Activated CD8-positive, alpha-beta T cell treated with anti-CD3 and anti-CD28 coated beads for 36 hours (primary cell): ENCODE data around the gene DCC. TPM values are rescaled to one million over a fixed set of nuclear protein-coding genes. Genes with fewer than 3 reads are reported as not detected.

Experiments
- ATAC-seq: fragments of 200-7000 bp; cut with Tn5 transposase; one replicate; pipeline ENCODE4 v1.10.0; 2021; ENCODE audit warnings: mild to moderate bottlenecking, moderate library complexity
- CTCF ChIA-PET: fragments of 350-600 bp; sonication (Branson Sonifier 250); formaldehyde crosslinking; loops from one replicate; lab custom pipeline; 2021; ENCODE audit warnings: antibody characterized with exemption; lab: Charles Lee
- POLR2A ChIA-PET: fragments of 350-600 bp; sonication (Branson Sonifier 250); formaldehyde crosslinking; loops from one replicate; lab custom pipeline; 2021; ENCODE audit warnings: antibody characterized with exemption; lab: Charles Lee
- DNase-seq: peaks from one replicate; pipeline ENCODE4 v3.0.0-alpha.2; 2020
- H3K27ac Mint-ChIP-seq: one replicate; pipeline ENCODE4 v1.8.0; 2021; ENCODE audit warnings: mild to moderate bottlenecking, mixed read lengths
- H3K27me3 Mint-ChIP-seq: one replicate; pipeline ENCODE4 v1.8.0; 2021; ENCODE audit warnings: mixed read lengths
- H3K36me3 Mint-ChIP-seq: one replicate; pipeline ENCODE4 v1.8.0; 2021; ENCODE audit warnings: low read depth, mixed read lengths
- H3K4me1 Mint-ChIP-seq: one replicate; pipeline ENCODE4 v1.8.0; 2021; ENCODE audit warnings: low read depth, mixed read lengths
- H3K4me3 Mint-ChIP-seq: one replicate; pipeline ENCODE4 v1.8.0; 2021; ENCODE audit warnings: mild to moderate bottlenecking, moderate library complexity, mixed read lengths
- H3K9me3 Mint-ChIP-seq: one replicate; pipeline ENCODE4 v1.8.0; 2021; ENCODE audit warnings: mixed read lengths
- CTCF ChIP-seq: fragments of 200-600 bp; IDR thresholded peaks from one replicate; pipeline ENCODE4 v1.8.0; 2022; ENCODE audit warnings: antibody characterized with exemption, mild to moderate bottlenecking
- intact Hi-C: fragments of 100-400 bp; cut with micrococcal nuclease; formaldehyde crosslinking; loops from one replicate; pipeline ENCODE4 v1.10.0; 2022
- total RNA-seq, 2 experiments: library from RNA; stranded (reverse); gene quantifications; one replicate each; pipeline ENCODE4 v1.2.3, GENCODE V29; 2021

DCC gene
- total RNA-seq, 2 experiments from 2014 or later: not detected

- H3K4me3 Mint-ChIP-seq: no peak overlapping the region
Observed at GRCh38 chr18:52902188-52902587, 562.2 kb downstream of the DCC start.

GRCh38 chr18:52903857-52904256, 563.9 kb downstream of the DCC start:
- Mint-ChIP-seq H3K9me3 (no peaks in the 10 kb centered on the region), H3K36me3 (no peaks in the 10 kb centered on the region), H3K27ac (no peak overlapping the region), H3K27me3 (no peaks in the 10 kb centered on the region), H3K4me1 (no peaks in the 10 kb centered on the region), H3K4me3 (no peak overlapping the region)
- CTCF ChIA-PET: no interaction called here
- ATAC-seq (no peak), DNase-seq (peak; percentile 46)
- TF ChIP-seq CTCF: peak; percentile 46
- POLR2A ChIA-PET: no interaction called here
- intact Hi-C loops: no loop called here

More at GRCh38 chr18:52902188-52902587, 562.2 kb downstream of the DCC start:
- Mint-ChIP-seq H3K36me3 (no peaks in the 10 kb centered on the region), H3K27ac (no peak overlapping the region), H3K4me1 (no peaks in the 10 kb centered on the region), H3K9me3 (no peaks in the 10 kb centered on the region), H3K27me3 (no peaks in the 10 kb centered on the region)
- ATAC-seq (no peak), DNase-seq (no peak)
- no peak for TF ChIP-seq CTCF
- POLR2A ChIA-PET: no interaction called here
- CTCF ChIA-PET: no interaction called here
- intact Hi-C loops: no loop called here

- no peak for ATAC-seq
- no peak for TF ChIP-seq CTCF
- POLR2A ChIA-PET: no interaction called here
- no peak for DNase-seq
- H3K4me1 Mint-ChIP-seq: no peaks in the 10 kb centered on the region
- H3K27me3 Mint-ChIP-seq: no peaks in the 10 kb centered on the region
- no peak overlapping the region for H3K27ac Mint-ChIP-seq
- no peaks in the 10 kb centered on the region for H3K36me3 Mint-ChIP-seq
- no peaks in the 10 kb centered on the region for H3K9me3 Mint-ChIP-seq
- CTCF ChIA-PET: no interaction called here
- no peak overlapping the region for H3K4me3 Mint-ChIP-seq
- intact Hi-C loops: no loop called here
Observed at GRCh38 chr18:52907543-52908308, 567.7 kb downstream of the DCC start.

- H3K27me3 Mint-ChIP-seq: no peaks in the 10 kb centered on the region
- intact Hi-C loops: no loop called here
- H3K4me3 Mint-ChIP-seq: no peak overlapping the region
- DNase-seq (no peak), ATAC-seq (no peak)
- H3K9me3 Mint-ChIP-seq: no peaks in the 10 kb centered on the region
- no peaks in the 10 kb centered on the region for H3K4me1 Mint-ChIP-seq
- H3K27ac Mint-ChIP-seq: no peak overlapping the region
- no peak for TF ChIP-seq CTCF
- no peaks in the 10 kb centered on the region for H3K36me3 Mint-ChIP-seq
- ChIA-PET POLR2A (no interaction called here), CTCF (no interaction called here)
Observed at GRCh38 chr18:52914148-52914547, 574.2 kb downstream of the DCC start.

GRCh38 chr18:52920665-52921064, 580.7 kb downstream of the DCC start:
- Mint-ChIP-seq H3K36me3 (no peaks in the 10 kb centered on the region), H3K4me1 (no peaks in the 10 kb centered on the region), H3K4me3 (no peak overlapping the region), H3K27ac (no peak overlapping the region), H3K27me3 (no peaks in the 10 kb centered on the region), H3K9me3 (no peaks in the 10 kb centered on the region)
- CTCF ChIA-PET: no interaction called here
- TF ChIP-seq CTCF: no peak
- DNase-seq: no peak
- ATAC-seq: no peak
- POLR2A ChIA-PET: no interaction called here
- intact Hi-C loops: no loop called here
